HL-60/S4 treated with phorbol 12-myristate 13-acetate at 8.2 ng/mL for 4 days and 3 days (cell line): ENCODE results near the gene ZSWIM5.
"Not testable (repeated sequence)": the region's sequence is repeated elsewhere in the genome, so short reads cannot be mapped to it uniquely, and the experiment has no call there.

Source experiments
- in situ Hi-C: fragments of 300-500 bp; cut with MboI; formaldehyde crosslinking; loops from 2 replicates; pipeline ENCODE4 v1.15.0; 2022; ENCODE audit warnings: low sequenced_read_pairs

Gene ZSWIM5

DNA sequence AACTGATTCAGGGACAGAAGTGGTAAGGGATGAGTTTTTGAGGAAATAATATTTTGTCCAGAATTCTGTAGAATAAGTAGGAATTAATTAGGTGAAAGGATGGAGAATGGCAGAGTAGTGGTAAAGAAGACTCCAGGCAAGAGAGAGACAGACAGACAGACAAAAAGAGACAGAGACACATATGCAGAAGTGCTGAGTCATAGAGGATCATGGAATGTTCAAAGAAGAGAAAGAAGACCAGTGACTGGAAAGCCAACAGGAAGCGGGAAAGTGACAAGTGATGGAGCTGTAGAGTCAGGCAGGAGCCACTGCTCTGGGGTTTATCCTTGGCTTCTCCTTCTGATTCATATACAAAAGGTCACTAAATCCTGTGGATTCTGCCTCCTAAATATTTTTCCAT, 108.5 kb downstream of the ZSWIM5 start:
- in situ Hi-C loops, result no loop called here

DNA sequence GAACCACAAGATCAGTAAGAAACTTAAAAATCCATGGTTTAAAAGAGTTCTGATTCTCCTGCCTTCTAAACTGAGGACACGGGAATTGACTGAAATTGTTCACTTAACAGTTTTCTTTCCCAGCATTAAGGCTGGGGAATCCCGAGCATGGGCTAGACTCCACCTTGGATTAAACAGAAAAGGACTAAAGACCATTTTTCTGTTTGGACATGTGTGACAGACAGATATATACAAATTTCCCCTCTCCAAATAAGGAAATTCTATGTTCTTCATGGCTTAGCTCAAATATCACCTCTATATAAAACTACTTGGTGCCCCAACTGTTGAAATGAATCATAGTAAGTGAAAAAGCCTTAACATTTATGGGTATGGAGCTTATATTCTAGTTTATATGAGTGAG, 109.3 kb downstream of the ZSWIM5 start:
- in situ Hi-C loops, result no loop called here

- in situ Hi-C loops, result no loop called here
These were observed 111.0 kb downstream of the ZSWIM5 start for GRCh38 chr1:45095450-45095849.

- in situ Hi-C loops, result not testable (repeated sequence)
These were observed 112.0 kb downstream of the ZSWIM5 start for GRCh38 chr1:45094371-45094770.

DNA sequence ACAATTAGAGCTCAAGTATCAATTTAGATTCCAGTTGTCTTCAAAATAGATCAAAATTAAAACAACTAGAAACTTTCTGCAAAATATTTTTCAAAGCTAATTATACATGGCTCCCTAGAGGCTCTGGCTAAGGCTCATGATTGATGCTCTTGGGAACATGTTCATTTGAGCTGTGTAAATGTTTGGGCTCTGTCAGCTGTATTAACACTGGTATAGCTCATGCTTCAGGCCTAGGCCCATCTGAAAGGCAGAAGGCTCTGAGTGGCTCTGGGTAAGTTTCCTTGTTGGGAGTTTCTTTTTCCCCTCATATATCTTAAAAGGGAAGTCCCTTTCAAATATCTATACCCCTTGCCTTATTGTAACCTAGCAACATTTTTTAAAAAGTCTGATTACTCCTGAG, 113.1 kb downstream of the ZSWIM5 start:
- in situ Hi-C loops, result no loop called here

- in situ Hi-C loops, result no loop called here
These were observed 116.7 kb downstream of the ZSWIM5 start for GRCh38 chr1:45089711-45090110.

- in situ Hi-C loops, result no loop called here
These were observed 121.8 kb downstream of the ZSWIM5 start for GRCh38 chr1:45084562-45084961.

DNA sequence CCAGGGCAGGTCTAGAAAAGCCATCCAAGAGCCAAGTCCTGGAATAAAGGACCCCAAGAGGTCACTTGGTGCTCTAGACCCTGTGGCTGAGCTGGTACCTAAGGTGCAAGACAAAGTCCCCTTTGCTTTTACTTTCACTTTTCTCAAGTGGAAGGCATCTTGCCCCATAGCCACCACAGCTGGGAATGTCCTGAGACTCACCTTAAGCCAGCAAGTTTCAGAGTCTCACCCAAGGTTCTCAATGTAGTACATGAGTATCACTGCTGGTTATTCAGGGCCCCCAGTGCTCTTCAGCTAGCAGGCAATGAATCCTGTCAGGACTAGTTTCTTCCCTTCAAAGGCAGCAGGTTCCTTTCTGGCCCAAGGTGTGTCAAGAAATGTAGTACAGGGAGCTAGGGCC, 126.9 kb downstream of the ZSWIM5 start:
- in situ Hi-C loops, result no loop called here

DNA sequence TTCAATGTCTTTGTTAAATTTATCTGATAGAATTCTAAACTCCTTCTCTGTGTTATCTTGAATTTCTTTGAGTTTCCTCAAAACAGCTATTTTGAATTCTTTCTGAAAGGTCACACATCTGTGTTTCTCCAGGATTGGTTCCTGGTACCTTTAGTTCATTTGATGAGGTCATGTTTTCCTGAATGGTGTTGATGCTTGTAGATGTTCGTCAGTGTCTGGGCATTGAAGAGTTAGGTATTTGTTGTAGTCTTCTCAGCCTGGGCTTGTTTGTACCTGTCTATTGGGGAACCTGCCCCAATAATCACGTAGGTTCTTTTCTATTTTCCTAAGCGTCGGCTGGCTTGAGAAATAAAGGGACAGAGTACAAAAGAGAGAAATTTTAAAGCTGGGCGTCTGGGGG, 129.4 kb downstream of the ZSWIM5 start:
- in situ Hi-C loops, result not testable (repeated sequence)

DNA sequence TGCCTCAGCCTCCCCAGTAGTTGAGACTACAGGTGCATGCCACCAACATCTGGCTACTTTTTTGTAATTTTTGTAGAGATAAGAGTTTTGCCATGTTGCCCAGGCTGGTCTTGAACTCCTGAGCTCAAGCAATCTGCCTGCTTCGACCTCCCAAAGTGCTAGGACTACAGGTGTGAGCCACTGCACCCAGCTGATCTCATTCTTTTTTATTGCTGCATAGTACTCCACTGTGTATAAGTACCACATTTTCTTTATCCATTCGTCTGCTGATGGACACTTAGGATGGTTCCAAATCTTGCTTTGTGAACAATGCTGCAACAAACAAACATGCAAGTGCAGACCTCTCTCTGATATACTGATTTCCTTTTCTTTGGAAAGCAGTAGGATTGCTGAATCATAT, 134.8 kb downstream of the ZSWIM5 start:
- in situ Hi-C loops, result no loop called here

DNA sequence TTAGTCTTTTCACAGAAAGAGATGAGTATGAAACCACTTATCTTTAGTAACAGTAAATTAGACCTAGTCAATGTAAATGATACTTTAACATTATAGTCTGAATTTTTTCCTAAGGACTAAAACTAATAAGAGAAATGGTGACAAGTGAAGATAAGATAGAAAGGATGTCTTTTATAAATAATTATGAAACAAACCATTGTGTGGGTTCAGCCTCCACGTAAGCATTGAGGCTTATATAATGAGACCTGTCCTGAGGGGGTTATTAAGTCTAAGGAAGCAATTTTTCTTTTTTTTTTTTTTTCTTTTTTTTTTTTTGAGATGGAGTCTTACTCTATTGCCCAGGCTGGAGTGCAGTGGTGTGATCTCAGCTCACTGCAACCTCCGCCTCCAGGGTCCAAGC, 138.6 kb downstream of the ZSWIM5 start:
- in situ Hi-C loops, result no loop called here

DNA sequence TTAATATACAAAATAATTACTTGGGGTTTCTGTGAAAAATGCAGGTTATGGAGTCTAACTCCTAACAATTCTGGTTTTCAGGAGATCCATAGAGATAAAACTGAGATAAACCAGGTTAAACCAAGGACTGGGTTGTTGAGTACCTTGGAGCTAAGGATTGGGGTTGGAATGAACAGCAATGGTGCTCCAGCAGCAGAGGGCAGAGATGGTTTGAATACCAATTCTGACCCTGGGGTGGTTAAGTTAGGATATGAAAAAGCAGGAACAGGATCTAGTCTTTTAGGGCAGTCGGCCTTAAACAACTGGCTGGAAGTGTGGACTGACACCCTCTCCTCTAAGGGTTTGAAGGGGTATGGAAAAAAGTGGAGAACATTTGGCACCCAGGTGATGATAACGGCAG, 141.3 kb downstream of the ZSWIM5 start:
- in situ Hi-C loops, result no loop called here

- in situ Hi-C loops, result not testable (repeated sequence)
These were observed 143.9 kb downstream of the ZSWIM5 start for GRCh38 chr1:45062463-45062862.

- in situ Hi-C loops, result no loop called here
These were observed 146.6 kb downstream of the ZSWIM5 start for GRCh38 chr1:45059829-45060228.

DNA sequence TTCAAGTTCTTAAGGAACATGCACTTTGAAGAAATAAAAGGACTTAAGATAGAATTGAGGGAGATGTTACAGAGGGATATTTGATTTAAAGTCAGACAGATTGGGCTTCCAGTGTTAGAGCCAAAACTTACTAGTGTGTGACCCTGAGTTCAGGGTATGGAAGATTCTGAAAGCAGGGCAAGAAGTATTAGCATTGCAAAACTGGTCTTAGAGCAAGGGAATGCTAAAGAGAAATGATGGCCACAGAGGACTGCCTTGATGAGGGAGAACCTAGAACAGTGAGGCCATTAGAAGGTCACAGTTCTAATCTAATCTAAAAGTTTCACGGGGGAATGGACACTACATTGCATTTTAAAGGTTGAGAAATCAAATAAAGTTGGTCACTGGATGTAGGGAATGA, 148.9 kb downstream of the ZSWIM5 start:
- in situ Hi-C loops, result no loop called here

GRCh38 chr1:45051005-45051772, 155.2 kb downstream of the ZSWIM5 start:
- in situ Hi-C loops, result no loop called here

GRCh38 chr1:45047032-45047431, 159.4 kb downstream of the ZSWIM5 start:
- in situ Hi-C loops, result no loop called here

GRCh38 chr1:45044916-45045315, 161.5 kb downstream of the ZSWIM5 start:
- in situ Hi-C loops, result no loop called here

DNA sequence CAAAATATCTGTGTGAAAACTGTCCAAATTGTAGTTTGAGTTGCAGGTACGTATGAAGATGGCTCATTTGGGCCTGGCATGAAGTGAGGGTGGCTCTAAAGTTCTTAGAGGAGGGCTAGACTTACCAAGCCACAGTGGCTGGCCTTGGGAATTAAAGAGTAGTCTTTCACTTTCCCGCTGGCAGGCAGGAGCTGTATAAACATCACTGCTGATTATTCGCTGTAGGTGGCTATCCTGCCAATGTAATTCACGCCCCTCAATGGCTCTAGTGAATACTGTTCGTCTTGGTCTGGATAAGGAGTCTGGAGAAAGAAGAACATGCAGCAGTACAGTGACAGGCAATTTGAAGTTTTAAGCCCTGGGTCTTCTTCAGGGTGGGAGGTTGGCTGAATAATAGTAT, 163.3 kb downstream of the ZSWIM5 start:
- in situ Hi-C loops, result no loop called here

GRCh38 chr1:45040297-45040696, 166.1 kb downstream of the ZSWIM5 start:
- in situ Hi-C loops, result no loop called here

GRCh38 chr1:45038661-45039364, 167.6 kb downstream of the ZSWIM5 start:
- in situ Hi-C loops, result no loop called here

DNA sequence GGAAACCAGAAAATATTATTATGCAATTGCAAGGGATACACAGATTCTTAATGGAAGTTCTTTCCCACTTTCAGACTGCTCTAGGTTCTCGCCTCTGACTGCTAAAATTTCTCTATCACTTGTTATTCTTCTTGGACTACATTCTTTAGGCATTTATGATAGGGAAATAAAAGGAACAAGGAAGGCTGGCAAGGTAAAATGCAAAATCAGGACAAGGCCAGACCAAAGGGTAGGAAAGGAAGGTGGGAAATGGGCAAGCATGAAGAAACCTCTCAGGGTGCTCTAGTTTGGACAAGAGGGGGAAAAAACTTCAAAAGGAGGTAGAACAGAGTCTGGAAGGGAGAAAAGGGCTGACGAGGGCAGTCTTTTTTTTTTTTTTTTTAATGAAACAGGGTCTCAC, 168.2 kb downstream of the ZSWIM5 start:
- in situ Hi-C loops, result no loop called here

- in situ Hi-C loops, result no loop called here
These were observed 168.9 kb downstream of the ZSWIM5 start for GRCh38 chr1:45037456-45037855.
